Stomach smooth muscle (tissue), 2 donors: ENCODE results near the gene MIDN.

Experiments
- H3K27ac ChIP-seq: one replicate; pipeline ENCODE4 v1.7.0; 2013; ENCODE audit warnings: mild to moderate bottlenecking, low read length, inconsistent platforms
- H3K27me3 ChIP-seq, 2 donors: one replicate each; pipeline ENCODE4 v1.7.0; 2013; ENCODE audit warnings: low read length in 2 of 2; ENCODE audit not compliant: insufficient read depth in 2 of 2, control insufficient read depth in 1 of 2
- H3K36me3 ChIP-seq, 2 donors: one replicate each; pipeline ENCODE4 v1.7.0; 2013; ENCODE audit warnings: low read length in 2 of 2; ENCODE audit not compliant: control insufficient read depth in 2 of 2, insufficient read depth in 2 of 2
- H3K4me1 ChIP-seq: one replicate; pipeline ENCODE4 v1.7.0; 2013; ENCODE audit warnings: low read length; ENCODE audit not compliant: control insufficient read depth, insufficient read depth
- H3K4me3 ChIP-seq, 2 donors: one replicate each; pipeline ENCODE4 v1.7.0; 2013; ENCODE audit warnings: low read length in 2 of 2
- H3K9ac ChIP-seq, 2 donors: one replicate each; pipeline ENCODE4 v1.7.0; 2013; ENCODE audit warnings: low read length in 2 of 2, mild to moderate bottlenecking in 1 of 2
- H3K9me3 ChIP-seq, 2 donors: one replicate each; pipeline ENCODE4 v1.7.0; 2013; ENCODE audit warnings: low read length in 2 of 2; ENCODE audit not compliant: control insufficient read depth in 2 of 2
- donor health status: healthy.
- donor health status: Pancreatic carcinoma.

Gene MIDN

DNA sequence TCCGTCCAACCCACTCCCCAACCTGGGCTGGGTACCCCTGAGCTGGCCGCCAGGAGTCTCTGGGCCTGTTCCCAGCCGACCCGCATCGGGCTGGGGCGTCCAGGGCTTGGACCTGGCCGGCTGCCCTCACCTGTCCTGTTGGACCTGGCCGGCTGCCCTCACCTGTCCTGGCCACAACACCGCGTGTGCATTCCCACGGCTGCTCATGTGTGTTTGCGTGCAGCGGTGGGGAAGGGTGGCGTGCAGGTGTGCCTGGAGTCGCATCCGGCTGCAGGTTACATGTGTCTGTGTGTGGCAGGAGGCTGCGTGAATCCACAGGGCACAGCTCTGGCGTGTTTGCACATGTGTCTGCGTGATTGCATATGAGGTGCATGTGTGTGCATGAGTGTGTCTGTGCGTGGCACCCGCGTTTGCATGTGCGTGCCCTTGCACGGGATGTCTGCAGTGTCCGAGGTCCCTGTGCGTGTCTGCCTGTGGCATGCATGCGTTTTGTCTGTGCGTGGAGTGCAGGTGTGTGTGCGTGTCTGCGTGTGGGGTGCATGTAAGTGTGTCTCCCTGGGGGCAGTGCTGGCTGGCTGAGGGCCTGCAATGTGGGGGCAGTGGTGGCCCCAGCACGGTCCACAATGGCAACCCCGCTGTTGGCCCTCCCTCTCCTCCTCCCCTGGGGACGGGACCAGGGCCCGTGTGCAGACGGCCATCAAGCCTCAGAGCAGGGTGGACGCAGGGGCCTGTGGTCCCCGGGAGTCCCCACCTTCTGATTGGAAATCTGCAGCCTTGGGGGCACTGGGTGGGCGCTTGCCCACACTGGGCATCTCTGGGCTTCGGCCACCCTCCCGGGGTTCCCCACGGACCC is 40.7 kb downstream of the MIDN start:
- Histone ChIP-seq H3K4me3 (no peak overlapping the region), H3K27ac (no peak overlapping the region), H3K9me3 (no peaks in the 10 kb centered on the region), H3K9ac (no peak overlapping the region), H3K4me1 (peaks cover 2% of the 10 kb centered on the region), H3K36me3 (no peaks in the 10 kb centered on the region), H3K27me3 (peaks cover 39 to 60% of the 10 kb centered on the region in 2 donors)

DNA sequence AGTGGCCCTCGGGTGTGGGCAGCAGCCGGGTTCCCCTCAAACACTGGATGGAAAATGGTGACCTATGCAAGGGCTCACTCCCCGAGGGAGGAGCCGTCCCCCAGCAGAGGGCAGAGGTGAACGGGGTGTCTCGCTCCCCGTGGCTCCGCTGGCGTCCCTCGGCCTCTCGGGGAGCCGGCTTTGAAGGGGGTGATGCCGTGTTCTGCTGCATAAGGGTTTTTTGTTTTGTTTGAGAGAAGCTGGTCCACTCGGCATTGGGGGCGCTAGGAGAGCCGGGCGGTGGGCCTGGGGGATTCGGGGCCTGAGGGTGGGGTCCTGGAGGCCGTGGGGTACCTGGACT is 41.3 kb downstream of the MIDN start:
- no peak overlapping the region for H3K9ac ChIP-seq
- H3K4me3 ChIP-seq: no peak overlapping the region
- H3K27ac ChIP-seq: no peak overlapping the region
- no peaks in the 10 kb centered on the region for H3K36me3 ChIP-seq
- peaks cover 34 to 59% of the 10 kb centered on the region in 2 donors for H3K27me3 ChIP-seq
- no peaks in the 10 kb centered on the region for H3K9me3 ChIP-seq
- H3K4me1 ChIP-seq: peaks cover 2% of the 10 kb centered on the region

DNA sequence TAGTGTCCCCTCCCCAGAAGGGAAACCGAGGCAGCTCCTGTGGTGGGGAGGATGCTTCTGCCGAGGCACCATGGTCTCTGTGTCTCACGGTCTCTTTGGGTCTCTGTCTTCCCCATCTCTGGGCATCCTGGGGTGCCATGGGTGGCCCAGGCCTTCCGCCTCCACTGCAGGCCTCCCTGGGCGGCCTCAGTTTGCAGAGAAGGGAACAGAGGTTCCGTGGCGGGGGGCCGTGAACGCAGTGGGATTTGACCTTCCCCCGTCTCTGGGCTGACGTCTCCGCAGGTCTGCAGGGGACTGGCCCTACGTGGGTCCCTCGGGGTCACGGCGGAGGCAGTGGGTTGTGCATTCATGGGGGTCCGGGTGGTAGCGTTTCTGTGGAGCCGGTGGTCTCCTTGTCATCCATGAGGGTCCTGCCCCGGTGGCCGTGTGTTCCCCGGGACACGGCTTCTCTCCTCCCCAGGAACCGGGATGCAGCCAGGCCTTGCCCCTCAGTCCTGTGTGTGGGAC is 41.9 kb downstream of the MIDN start:
- Histone ChIP-seq H3K27ac (no peak overlapping the region), H3K27me3 (peaks cover 33 to 59% of the 10 kb centered on the region in 2 donors), H3K4me3 (no peak overlapping the region), H3K4me1 (peaks cover 3% of the 10 kb centered on the region), H3K36me3 (no peaks in the 10 kb centered on the region), H3K9ac (no peak overlapping the region), H3K9me3 (no peaks in the 10 kb centered on the region)

DNA sequence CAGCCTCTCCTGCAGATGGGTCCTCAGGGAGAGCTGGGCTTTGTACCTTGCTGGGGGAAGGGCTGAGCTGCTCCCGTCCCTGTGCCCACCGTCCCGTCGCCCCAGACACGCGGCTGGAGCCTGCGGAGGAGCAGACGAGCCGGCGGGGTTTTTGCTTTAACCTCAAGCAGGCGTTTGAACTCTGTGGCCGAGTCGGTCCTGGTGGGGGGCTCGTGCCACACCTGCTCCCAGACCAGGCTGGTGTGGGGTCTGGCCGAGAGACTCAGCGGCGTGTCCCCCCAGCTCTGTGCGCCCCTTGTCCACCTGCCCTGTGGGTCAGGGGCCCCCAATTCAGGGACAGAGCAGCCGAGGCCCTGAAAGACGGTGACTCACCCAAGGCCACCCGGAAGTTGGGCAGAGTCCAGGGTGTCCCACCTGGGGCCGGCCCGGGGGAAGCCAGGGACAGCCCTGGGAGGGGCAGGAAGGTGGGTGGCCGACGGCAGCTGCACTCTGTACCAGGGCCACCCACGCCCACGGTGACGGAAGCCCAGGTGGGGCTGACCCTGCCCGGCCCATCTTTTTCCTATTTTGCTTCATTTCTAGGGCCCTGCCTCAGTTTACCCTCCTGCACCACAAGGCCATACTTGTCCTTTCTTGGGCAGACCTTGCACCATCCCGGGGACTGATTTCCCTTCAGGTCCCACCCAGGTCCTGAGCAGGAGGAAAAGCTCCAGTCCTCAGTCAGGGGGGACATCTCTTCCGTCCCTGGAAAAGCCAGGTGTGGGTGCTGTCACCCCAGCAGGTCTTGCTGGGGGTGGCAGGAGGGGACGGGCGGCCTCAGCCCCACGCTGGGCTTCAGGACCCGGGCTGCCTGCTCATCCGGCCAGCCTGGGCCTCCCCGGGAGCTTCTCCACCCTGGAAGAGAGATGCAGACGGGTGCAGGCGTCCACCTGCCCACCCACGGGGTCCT is 42.6 kb downstream of the MIDN start:
- no peak overlapping the region for H3K9ac ChIP-seq
- H3K27ac ChIP-seq: no peak overlapping the region
- H3K4me3 ChIP-seq: no peak overlapping the region

DNA sequence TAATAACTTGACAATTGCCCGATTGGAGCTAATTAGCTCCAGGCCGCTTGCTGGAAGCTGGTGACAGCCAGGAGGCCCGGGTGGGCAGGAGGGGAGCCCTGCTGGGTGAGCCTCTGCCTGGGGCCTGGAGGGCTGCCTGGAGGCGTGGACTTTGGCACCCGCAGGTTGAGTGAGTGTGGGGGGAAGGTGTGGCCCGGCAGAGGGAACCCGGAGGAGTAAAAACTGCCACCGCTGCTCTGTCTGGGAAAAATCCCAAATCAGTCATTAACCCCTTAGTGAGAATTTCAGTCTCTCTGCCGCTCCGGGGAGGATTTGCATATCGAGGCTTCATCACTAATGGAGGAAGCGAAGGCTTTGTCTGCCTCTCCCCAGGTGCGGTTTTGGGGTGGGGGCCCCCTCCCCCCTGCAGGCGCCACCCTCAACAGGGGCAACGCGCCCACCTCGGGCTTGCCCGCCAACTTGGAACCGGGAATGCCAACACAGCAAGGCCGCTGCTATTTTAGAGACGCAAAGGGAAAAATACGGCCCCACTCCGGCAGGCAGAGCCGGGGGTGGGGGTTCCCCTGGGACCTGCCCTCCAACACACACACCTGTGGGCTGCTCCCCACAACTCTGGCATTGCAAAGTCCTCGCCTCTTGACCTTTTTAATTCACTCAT is 43.5 kb downstream of the MIDN start:
- Histone ChIP-seq H3K4me1 (peaks cover 7% of the 10 kb centered on the region), H3K4me3 (no peak overlapping the region), H3K27me3 (peaks cover 31 to 57% of the 10 kb centered on the region in 2 donors)

More for the DNA sequence above, 42.6 kb downstream of the MIDN start:
- Histone ChIP-seq H3K36me3 (no peaks in the 10 kb centered on the region), H3K27me3 (peaks cover 33 to 59% of the 10 kb centered on the region in 2 donors), H3K4me1 (peaks cover 7% of the 10 kb centered on the region), H3K9me3 (no peaks in the 10 kb centered on the region)

DNA sequence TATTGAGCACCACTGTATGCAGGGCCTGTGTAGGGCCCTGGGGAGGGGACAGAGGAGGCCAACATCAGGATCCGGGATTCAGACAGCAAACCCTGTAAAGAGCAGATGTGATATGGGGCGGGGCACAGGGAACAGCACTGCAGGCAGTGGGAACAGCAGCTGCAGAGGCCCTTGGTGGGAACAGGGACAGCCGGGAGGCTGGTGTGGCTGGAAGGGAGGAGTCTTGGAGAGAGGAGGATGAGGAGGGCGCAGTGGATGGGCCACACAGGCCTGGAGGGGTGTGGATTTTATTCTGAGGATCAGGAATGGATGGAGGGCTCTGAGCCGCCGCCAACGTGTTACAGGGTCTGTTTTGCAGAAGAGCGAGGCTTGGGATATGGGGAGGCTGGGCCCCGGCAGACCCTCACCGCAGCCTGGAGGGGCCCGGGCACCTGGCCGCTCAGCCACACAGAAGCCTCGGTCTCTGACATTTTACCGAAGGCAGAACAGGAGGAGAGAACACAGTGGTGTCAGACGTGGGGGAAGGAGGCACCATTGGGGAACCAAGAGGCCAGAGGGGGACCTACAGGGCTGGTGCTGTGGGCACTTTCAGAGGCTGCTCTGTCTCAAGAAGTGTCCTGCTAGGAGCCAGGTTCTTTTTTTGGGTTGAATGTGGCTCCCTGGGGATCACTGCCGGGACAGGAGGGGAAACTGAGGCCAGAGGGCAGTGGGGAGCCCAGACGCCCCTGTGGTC is 44.2 kb downstream of the MIDN start:
- H3K4me1 ChIP-seq: peaks cover 4% of the 10 kb centered on the region
- no peak overlapping the region for H3K4me3 ChIP-seq
- no peaks in the 10 kb centered on the region for H3K36me3 ChIP-seq
- H3K27me3 ChIP-seq: peaks cover 29 to 51% of the 10 kb centered on the region in 2 donors
- no peak overlapping the region for H3K9ac ChIP-seq
- H3K9me3 ChIP-seq: no peaks in the 10 kb centered on the region
- no peak overlapping the region for H3K27ac ChIP-seq

More for the DNA sequence above, 43.5 kb downstream of the MIDN start:
- no peak overlapping the region for H3K9ac ChIP-seq
- no peaks in the 10 kb centered on the region for H3K36me3 ChIP-seq
- H3K27ac ChIP-seq: no peak overlapping the region
- no peaks in the 10 kb centered on the region for H3K9me3 ChIP-seq

DNA sequence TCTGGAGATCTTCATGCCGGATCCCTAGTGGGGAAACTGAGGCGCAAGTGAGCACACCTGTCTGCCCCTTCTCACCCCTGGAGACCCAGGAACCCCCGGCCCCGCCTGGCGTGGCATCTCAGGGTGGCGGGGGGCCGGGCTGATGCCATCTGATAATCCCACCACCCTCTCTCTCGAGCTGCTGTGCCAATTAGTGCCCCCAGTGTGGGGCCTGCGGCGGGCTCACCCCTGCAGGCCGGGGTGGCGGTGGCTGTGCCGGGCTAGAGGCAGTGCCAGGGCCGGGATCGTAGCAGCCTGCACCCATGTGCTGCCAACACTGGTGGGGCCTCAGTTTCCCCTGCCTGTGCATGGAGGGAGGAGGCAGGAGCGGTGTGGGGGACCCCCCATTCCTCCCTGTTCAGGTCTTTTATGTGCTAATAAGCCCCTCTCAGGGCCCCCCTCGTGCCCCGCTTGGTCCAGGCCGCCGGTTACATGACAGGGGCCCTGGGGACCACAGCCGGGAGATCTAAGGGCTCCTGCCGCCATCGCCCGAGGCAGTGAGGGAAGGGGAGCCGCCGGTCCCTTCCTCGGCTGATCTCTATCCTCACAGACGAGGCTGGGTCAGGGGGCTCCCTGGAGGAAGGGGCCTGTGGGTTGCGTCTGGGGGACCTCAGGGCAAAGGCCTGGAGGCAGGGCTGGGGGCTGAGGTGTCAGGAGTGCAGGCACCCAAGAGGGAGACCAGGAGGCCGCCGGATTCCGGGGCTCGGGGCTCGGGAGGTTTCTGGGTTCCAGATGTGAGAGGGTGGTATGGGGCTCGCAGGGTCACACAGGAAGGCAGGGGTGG is 45.6 kb downstream of the MIDN start:
- Histone ChIP-seq H3K4me1 (peaks cover 4% of the 10 kb centered on the region), H3K4me3 (no peak overlapping the region), H3K36me3 (no peaks in the 10 kb centered on the region), H3K27me3 (peaks cover 24 to 46% of the 10 kb centered on the region in 2 donors), H3K9me3 (no peaks in the 10 kb centered on the region), H3K9ac (no peak overlapping the region), H3K27ac (no peak overlapping the region)

DNA sequence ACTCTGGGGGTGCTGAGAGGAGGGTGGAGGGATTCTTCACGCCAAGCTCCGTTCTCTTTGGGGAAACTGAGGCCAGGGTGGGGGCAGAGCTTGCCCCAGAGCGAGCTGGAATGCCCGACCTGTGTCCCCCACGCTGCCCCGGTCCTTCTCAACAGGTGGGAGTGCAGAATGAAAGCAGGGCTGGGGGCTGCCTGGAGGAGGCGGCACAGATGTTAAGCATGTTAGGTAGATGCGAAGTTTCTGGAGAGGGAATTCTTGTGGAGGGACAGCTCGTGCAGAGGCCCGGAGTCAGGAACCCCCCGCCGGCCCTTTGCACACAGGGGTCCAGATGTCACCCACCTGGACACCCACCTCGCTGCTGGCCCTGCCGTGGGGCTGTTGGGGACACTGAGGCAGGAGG is 46.3 kb downstream of the MIDN start:
- no peak overlapping the region for H3K4me3 ChIP-seq
- no peak overlapping the region for H3K27ac ChIP-seq
- H3K27me3 ChIP-seq: peaks cover 24 to 43% of the 10 kb centered on the region in 2 donors
- H3K9ac ChIP-seq: no peak overlapping the region
- H3K4me1 ChIP-seq: peaks cover 4% of the 10 kb centered on the region
- H3K9me3 ChIP-seq: no peaks in the 10 kb centered on the region
- H3K36me3 ChIP-seq: no peaks in the 10 kb centered on the region

DNA sequence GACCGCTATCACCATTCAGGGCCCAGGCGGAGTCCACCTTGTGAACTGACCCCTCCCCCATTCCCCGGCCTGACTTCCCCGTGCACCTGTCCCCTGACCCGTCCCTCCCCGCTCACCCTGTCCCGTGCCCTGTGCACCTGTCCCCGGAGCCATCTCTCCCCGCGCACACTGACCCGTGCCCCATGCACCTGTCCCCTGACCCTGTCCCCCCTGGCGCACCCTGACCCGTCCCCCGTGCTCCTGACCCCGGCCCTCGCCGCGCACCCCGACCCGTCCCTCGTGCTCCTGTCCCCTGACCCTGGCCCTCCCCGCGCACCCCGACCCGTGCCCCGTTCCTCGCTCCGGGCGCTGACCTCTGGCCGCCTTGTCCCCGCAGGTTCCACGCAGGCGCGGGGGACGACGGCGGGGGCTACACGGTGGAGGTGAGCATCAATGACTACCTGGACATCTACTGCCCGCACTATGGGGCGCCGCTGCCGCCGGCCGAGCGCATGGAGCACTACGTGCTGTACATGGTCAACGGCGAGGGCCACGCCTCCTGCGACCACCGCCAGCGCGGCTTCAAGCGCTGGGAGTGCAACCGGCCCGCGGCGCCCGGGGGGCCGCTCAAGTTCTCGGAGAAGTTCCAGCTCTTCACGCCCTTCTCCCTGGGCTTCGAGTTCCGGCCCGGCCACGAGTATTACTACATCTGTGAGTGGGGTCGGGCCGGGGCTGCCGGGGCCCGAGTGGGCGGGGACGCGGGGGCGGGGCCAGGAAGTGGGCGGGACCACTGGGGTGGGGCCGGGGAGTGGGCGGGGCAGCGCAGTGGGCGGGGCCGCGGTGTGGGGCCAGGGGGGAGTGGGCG is 47.0 kb downstream of the MIDN start:
- H3K36me3 ChIP-seq: no peaks in the 10 kb centered on the region
- H3K27ac ChIP-seq: no peak overlapping the region
- no peak overlapping the region for H3K9ac ChIP-seq
- H3K27me3 ChIP-seq: peaks cover 23 to 42% of the 10 kb centered on the region in 2 donors
- no peak overlapping the region for H3K4me3 ChIP-seq
- peaks cover 4% of the 10 kb centered on the region for H3K4me1 ChIP-seq
- H3K9me3 ChIP-seq: no peaks in the 10 kb centered on the region
